GM19035 (cell line): Measurements from ENCODE around the gene PDE4D.

Experiments used
- ATAC-seq: cut with Tn5 transposase; IDR thresholded peaks from one replicate; pipeline ENCODE4 v1.9.1; 2021; ENCODE audit not compliant: unreplicated experiment

The PDE4D gene

GRCh38 chr5:59665086-59665831, 228.3 kb downstream of the PDE4D start:
- ATAC-seq: no peak

- no peak for ATAC-seq
Observed at GRCh38 chr5:59661954-59662615, 231.4 kb downstream of the PDE4D start.

GRCh38 chr5:59661311-59661710, 232.2 kb downstream of the PDE4D start:
- no peak for ATAC-seq

- no peak for ATAC-seq
Observed at GRCh38 chr5:59660737-59661136, 232.8 kb downstream of the PDE4D start.

GRCh38 chr5:59656351-59657254, 236.9 kb downstream of the PDE4D start:
- ATAC-seq: no peak

- ATAC-seq: no peak
Observed at GRCh38 chr5:59655693-59656309, 237.7 kb downstream of the PDE4D start.

- no peak for ATAC-seq
Observed at GRCh38 chr5:59654691-59655090, 238.8 kb downstream of the PDE4D start.

- no peak for ATAC-seq
Observed at GRCh38 chr5:59652449-59652848, 241.1 kb downstream of the PDE4D start.

- ATAC-seq: no peak
Observed at GRCh38 chr5:59648949-59649921, 244.3 kb downstream of the PDE4D start.

GRCh38 chr5:59648038-59648831, 245.3 kb downstream of the PDE4D start:
- ATAC-seq: no peak

GRCh38 chr5:59645380-59645779, 248.1 kb downstream of the PDE4D start:
- no peak for ATAC-seq

- no peak for ATAC-seq
Observed at GRCh38 chr5:59640411-59640810, 253.1 kb downstream of the PDE4D start.

- ATAC-seq: no peak
Observed at GRCh38 chr5:59637884-59638580, 255.5 kb downstream of the PDE4D start.

GRCh38 chr5:59629561-59629960, 264.0 kb downstream of the PDE4D start:
- ATAC-seq: no peak

GRCh38 chr5:59628062-59628828, 265.3 kb downstream of the PDE4D start:
- ATAC-seq: no peak

GRCh38 chr5:59624898-59625297, 268.6 kb downstream of the PDE4D start:
- ATAC-seq: no peak

- no peak for ATAC-seq
Observed at GRCh38 chr5:59622848-59623247, 270.7 kb downstream of the PDE4D start.

- no peak for ATAC-seq
Observed at GRCh38 chr5:59621477-59621876, 272.0 kb downstream of the PDE4D start.
